Liver (tissue), 3 donors: Measurements from ENCODE around the gene CASZ1.

ENCODE experiments used
- EGR1 ChIP-seq, 2 donors: IDR thresholded peaks; 2 replicates each; pipeline ENCODE4 v1.6.1; 2016 to 2018; ENCODE audit warnings: antibody characterized with exemption in 2 of 2, low read depth in 2 of 2
- FOXA1 ChIP-seq: IDR thresholded peaks from 2 replicates; pipeline ENCODE4 v1.6.1; 2016; ENCODE audit warnings: antibody characterized with exemption
- GABPA ChIP-seq, 2 donors: IDR thresholded peaks in 1 of 2; conservative IDR thresholded peaks in 1 of 2; 2 replicates each; pipeline ENCODE4 v1.6.1; 2016; ENCODE audit warnings: antibody characterized with exemption in 2 of 2, mild to moderate bottlenecking in 1 of 2, moderate library complexity in 1 of 2
- HNF4A ChIP-seq, 2 donors: conservative IDR thresholded peaks; 2 replicates each; pipeline ENCODE4 v1.6.1; 2016; ENCODE audit warnings: antibody characterized with exemption in 2 of 2, mild to moderate bottlenecking in 2 of 2
- HNF4G ChIP-seq: IDR thresholded peaks from 2 replicates; pipeline ENCODE4 v1.6.1; 2016; ENCODE audit warnings: antibody characterized with exemption
- RAD21 ChIP-seq, 2 donors: IDR thresholded peaks; 2 replicates each; pipeline ENCODE4 v1.6.1; 2016; ENCODE audit warnings: antibody characterized with exemption in 2 of 2, mild to moderate bottlenecking in 2 of 2
- SP1 ChIP-seq: IDR thresholded peaks from 2 replicates; pipeline ENCODE4 v1.6.1; 2018; ENCODE audit warnings: antibody characterized with exemption, mild to moderate bottlenecking
- TAF1 ChIP-seq: conservative IDR thresholded peaks from 2 replicates; pipeline ENCODE4 v1.6.1; 2016; ENCODE audit warnings: antibody characterized with exemption, mild to moderate bottlenecking
- YY1 ChIP-seq: IDR thresholded peaks from 2 replicates; pipeline ENCODE4 v1.6.1; 2016; ENCODE audit warnings: antibody characterized with exemption, mild to moderate bottlenecking
- TF ChIP-seq, protein P1 (sequence below): IDR thresholded peaks from 2 replicates; pipeline ENCODE4 v1.6.1; 2016; ENCODE audit warnings: antibody characterized with exemption, mild to moderate bottlenecking
- TF ChIP-seq, protein P2 (sequence below): fragments of 150-350 bp; IDR thresholded peaks from 2 replicates; pipeline ENCODE4 v1.5.1; 2017; ENCODE audit warnings: improper control_type of control experiment, low read depth, low read length; ENCODE audit not compliant: missing input control
- TF ChIP-seq, protein P3 (sequence below): IDR thresholded peaks from 2 replicates; pipeline ENCODE4 v1.6.1; 2016; ENCODE audit warnings: antibody characterized with exemption
- TF ChIP-seq, protein P4 (sequence below): IDR thresholded peaks from 2 replicates; pipeline ENCODE4 v1.6.1; 2016; ENCODE audit warnings: antibody characterized with exemption
- TF ChIP-seq, protein P5 (sequence below): IDR thresholded peaks from 2 replicates; pipeline ENCODE4 v1.6.1; 2016; ENCODE audit warnings: antibody characterized with exemption
- donor health status: healthy.
- donor health status: healthy.

DNA sequence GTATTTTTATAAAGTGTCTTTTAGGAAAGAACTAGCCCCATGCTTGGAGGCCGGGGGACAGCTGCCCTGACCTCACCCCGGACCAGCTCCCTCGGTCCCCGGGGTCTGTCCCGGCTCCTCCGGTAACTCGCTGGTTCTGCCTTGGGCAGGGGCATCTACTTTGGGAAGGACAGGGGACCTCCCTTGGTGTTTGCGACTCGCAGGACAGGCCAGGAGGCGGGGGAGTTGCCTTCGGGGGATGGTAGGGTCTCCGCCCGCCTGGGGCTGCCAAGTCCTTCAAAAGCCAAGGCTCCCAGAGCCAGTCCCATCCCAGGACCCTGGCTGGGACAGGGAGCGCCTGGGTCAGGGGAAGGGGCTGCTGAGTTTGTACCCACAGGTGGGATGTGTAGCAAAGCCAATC lies 163.8 kb downstream of the CASZ1 start:
- TF ChIP-seq, protein P1, sequence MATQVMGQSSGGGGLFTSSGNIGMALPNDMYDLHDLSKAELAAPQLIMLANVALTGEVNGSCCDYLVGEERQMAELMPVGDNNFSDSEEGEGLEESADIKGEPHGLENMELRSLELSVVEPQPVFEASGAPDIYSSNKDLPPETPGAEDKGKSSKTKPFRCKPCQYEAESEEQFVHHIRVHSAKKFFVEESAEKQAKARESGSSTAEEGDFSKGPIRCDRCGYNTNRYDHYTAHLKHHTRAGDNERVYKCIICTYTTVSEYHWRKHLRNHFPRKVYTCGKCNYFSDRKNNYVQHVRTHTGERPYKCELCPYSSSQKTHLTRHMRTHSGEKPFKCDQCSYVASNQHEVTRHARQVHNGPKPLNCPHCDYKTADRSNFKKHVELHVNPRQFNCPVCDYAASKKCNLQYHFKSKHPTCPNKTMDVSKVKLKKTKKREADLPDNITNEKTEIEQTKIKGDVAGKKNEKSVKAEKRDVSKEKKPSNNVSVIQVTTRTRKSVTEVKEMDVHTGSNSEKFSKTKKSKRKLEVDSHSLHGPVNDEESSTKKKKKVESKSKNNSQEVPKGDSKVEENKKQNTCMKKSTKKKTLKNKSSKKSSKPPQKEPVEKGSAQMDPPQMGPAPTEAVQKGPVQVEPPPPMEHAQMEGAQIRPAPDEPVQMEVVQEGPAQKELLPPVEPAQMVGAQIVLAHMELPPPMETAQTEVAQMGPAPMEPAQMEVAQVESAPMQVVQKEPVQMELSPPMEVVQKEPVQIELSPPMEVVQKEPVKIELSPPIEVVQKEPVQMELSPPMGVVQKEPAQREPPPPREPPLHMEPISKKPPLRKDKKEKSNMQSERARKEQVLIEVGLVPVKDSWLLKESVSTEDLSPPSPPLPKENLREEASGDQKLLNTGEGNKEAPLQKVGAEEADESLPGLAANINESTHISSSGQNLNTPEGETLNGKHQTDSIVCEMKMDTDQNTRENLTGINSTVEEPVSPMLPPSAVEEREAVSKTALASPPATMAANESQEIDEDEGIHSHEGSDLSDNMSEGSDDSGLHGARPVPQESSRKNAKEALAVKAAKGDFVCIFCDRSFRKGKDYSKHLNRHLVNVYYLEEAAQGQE, result no peak
- TF ChIP-seq, protein P2, sequence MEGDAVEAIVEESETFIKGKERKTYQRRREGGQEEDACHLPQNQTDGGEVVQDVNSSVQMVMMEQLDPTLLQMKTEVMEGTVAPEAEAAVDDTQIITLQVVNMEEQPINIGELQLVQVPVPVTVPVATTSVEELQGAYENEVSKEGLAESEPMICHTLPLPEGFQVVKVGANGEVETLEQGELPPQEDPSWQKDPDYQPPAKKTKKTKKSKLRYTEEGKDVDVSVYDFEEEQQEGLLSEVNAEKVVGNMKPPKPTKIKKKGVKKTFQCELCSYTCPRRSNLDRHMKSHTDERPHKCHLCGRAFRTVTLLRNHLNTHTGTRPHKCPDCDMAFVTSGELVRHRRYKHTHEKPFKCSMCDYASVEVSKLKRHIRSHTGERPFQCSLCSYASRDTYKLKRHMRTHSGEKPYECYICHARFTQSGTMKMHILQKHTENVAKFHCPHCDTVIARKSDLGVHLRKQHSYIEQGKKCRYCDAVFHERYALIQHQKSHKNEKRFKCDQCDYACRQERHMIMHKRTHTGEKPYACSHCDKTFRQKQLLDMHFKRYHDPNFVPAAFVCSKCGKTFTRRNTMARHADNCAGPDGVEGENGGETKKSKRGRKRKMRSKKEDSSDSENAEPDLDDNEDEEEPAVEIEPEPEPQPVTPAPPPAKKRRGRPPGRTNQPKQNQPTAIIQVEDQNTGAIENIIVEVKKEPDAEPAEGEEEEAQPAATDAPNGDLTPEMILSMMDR, result no peak
- TF ChIP-seq SP1, result no peak
- TF ChIP-seq, protein P3, sequence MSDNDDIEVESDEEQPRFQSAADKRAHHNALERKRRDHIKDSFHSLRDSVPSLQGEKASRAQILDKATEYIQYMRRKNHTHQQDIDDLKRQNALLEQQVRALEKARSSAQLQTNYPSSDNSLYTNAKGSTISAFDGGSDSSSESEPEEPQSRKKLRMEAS, result no peak
- TF ChIP-seq YY1, result no peak
- TF ChIP-seq FOXA1, result no peak
- TF ChIP-seq RAD21 (IDR thresholded peaks at IDR 0.05), result no peak
- TF ChIP-seq, protein P4, sequence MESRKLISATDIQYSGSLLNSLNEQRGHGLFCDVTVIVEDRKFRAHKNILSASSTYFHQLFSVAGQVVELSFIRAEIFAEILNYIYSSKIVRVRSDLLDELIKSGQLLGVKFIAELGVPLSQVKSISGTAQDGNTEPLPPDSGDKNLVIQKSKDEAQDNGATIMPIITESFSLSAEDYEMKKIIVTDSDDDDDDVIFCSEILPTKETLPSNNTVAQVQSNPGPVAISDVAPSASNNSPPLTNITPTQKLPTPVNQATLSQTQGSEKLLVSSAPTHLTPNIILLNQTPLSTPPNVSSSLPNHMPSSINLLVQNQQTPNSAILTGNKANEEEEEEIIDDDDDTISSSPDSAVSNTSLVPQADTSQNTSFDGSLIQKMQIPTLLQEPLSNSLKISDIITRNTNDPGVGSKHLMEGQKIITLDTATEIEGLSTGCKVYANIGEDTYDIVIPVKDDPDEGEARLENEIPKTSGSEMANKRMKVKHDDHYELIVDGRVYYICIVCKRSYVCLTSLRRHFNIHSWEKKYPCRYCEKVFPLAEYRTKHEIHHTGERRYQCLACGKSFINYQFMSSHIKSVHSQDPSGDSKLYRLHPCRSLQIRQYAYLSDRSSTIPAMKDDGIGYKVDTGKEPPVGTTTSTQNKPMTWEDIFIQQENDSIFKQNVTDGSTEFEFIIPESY, result no peak
- TF ChIP-seq, protein P5, sequence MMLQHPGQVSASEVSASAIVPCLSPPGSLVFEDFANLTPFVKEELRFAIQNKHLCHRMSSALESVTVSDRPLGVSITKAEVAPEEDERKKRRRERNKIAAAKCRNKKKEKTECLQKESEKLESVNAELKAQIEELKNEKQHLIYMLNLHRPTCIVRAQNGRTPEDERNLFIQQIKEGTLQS, result no peak
- TF ChIP-seq TAF1, result no peak
- no peak for TF ChIP-seq HNF4G
- no peak for TF ChIP-seq EGR1 (IDR thresholded peaks at IDR 0.05; ENCODE audit: low read depth in 2 of 2)
- TF ChIP-seq HNF4A (conservative IDR thresholded peaks at IDR 0.05), result no peak
- TF ChIP-seq GABPA (IDR thresholded peaks at IDR 0.05 in 1 of 2, conservative IDR thresholded peaks at IDR 0.05 in 1 of 2), result no peak
